ENCODE results near the gene SOS1. TPM values are rescaled to one million over a fixed set of nuclear protein-coding genes. Genes with fewer than 3 reads are reported as not detected.

Gene SOS1
- total RNA-seq, 1 donor from 2014 or later, result 39.0 TPM

DNA sequence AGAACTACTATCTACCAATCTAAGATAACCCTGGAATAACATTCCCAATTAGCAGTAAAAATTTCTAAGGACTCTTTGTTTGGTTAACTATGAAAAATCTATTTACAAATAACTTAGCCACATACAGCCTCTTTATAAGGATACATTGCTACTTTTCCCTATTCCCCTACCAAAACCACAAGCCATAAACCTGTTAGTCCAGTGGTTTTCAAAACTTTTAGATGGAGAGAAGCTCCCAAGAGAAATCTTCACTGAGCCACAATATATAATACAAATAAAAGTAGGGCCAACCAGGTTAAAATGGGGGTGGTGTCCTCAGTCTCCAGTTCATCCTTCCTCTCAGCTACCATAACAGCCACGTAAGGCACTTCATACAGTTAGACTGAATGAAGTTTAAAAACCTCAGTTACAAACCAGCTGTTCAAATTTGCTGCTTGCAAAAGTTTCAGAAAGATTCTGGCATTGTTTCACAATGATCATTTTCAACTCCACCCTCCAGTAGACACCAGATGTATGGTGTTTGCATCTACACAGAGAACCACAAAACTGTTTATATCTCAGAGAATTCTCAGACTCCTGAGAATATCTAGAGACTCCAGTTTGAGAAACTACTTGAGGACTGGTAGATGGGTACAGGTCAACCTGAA lies 26.0 kb downstream of the SOS1 start:
- Mint-ChIP-seq H3K36me3 (ENCODE audit: unreplicated experiment) (no peaks in the 10 kb centered on the region), H3K27ac (ENCODE audit: unreplicated experiment) (no peak overlapping the region), H3K9me3 (ENCODE audit: unreplicated experiment) (no peaks in the 10 kb centered on the region), H3K4me1 (ENCODE audit: low read depth, unreplicated experiment) (no peaks in the 10 kb centered on the region), H3K27me3 (ENCODE audit: unreplicated experiment) (no peaks in the 10 kb centered on the region), H3K4me3 (ENCODE audit: unreplicated experiment) (no peak overlapping the region)
- no peak for TF ChIP-seq CTCF (IDR thresholded peaks at IDR 0.05; ENCODE audit: partially characterized antibody, unreplicated experiment)
- DNase-seq, result no peak

DNA sequence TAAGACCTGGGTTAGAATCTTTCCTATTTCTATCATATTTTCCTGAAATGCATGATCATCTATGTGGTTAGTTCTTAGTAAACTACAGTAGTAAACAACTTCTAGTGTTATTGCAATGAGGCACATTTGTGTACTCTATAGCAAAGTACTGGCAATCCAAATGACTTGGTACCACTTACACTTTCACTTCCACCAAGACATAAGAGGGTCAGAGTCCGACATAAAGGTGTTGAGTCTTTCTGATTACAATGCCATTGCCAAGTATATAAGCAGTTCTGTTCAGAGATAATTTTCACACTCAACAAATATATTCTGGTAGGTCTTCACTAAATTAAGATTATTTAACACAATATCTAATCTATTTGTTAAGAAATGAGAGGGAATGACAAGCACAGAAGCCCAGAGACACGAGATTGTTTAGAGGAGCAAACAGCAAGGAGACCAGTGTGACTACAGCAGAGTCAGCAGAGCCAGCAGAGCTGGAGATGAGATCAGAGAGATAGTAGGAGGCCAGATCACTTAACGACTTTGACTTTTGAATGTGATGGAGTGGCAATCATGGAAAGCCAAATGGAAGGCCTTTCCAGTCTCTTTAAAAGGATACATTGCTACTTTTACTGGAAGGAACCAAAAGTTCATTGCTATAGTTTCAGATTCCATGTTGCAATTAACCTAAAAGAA lies 27.5 kb downstream of the SOS1 start:
- Mint-ChIP-seq H3K27ac (ENCODE audit: unreplicated experiment) (no peak overlapping the region), H3K9me3 (ENCODE audit: unreplicated experiment) (no peaks in the 10 kb centered on the region), H3K4me1 (ENCODE audit: low read depth, unreplicated experiment) (no peaks in the 10 kb centered on the region), H3K4me3 (ENCODE audit: unreplicated experiment) (no peak overlapping the region), H3K27me3 (ENCODE audit: unreplicated experiment) (no peaks in the 10 kb centered on the region), H3K36me3 (ENCODE audit: unreplicated experiment) (no peaks in the 10 kb centered on the region)
- no peak for DNase-seq
- TF ChIP-seq CTCF (IDR thresholded peaks at IDR 0.05; ENCODE audit: partially characterized antibody, unreplicated experiment), result no peak

DNA sequence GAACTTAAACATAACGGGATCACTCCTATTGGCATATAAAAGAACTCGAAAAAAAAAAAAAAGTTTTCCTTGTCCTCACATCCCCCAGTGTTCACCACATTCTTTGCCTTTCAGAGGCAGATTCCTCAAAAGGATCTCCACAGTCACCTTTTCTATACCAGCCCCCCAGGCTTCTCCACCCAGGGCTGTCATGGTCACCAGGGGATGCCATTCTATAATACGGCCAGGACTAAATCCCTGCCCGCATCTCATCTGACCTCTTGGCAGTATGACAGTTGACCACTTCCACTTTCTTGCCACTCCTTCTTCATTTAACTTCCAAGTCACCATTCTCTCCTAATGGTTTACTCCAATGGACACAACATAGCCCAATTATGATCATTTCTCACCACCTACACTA lies 29.3 kb downstream of the SOS1 start:
- Mint-ChIP-seq H3K9me3 (ENCODE audit: unreplicated experiment) (no peaks in the 10 kb centered on the region), H3K4me3 (ENCODE audit: unreplicated experiment) (no peak overlapping the region), H3K36me3 (ENCODE audit: unreplicated experiment) (no peaks in the 10 kb centered on the region), H3K27ac (ENCODE audit: unreplicated experiment) (no peak overlapping the region), H3K4me1 (ENCODE audit: low read depth, unreplicated experiment) (no peaks in the 10 kb centered on the region), H3K27me3 (ENCODE audit: unreplicated experiment) (no peaks in the 10 kb centered on the region)
- DNase-seq, result no peak
- no peak for TF ChIP-seq CTCF (IDR thresholded peaks at IDR 0.05; ENCODE audit: partially characterized antibody, unreplicated experiment)

DNA sequence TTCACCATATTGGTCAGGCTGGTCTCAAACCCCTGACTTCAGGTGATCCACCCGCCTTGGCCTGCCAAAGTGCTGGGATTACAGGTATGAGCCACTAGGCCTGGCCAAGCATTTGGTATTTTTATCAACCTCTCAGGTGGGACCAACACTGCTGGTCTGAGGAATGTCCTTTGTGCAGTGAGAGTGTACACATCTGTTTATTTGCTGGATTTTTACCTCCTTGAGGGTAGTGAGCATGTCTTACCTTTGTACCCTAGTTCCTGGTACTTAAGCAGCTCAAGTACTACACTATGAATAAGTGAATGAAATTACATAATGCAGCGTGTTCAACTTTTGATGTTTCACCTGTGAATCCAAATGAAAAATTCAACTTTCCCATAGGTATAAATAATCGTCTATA lies 29.8 kb downstream of the SOS1 start:
- H3K4me3 Mint-ChIP-seq (ENCODE audit: unreplicated experiment), result no peak overlapping the region
- TF ChIP-seq CTCF (IDR thresholded peaks at IDR 0.05; ENCODE audit: partially characterized antibody, unreplicated experiment), result no peak
- no peaks in the 10 kb centered on the region for H3K9me3 Mint-ChIP-seq (ENCODE audit: unreplicated experiment)
- H3K27ac Mint-ChIP-seq (ENCODE audit: unreplicated experiment), result no peak overlapping the region
- H3K36me3 Mint-ChIP-seq (ENCODE audit: unreplicated experiment), result no peaks in the 10 kb centered on the region
- no peaks in the 10 kb centered on the region for H3K27me3 Mint-ChIP-seq (ENCODE audit: unreplicated experiment)
- no peaks in the 10 kb centered on the region for H3K4me1 Mint-ChIP-seq (ENCODE audit: low read depth, unreplicated experiment)
- DNase-seq, result no peak

- Mint-ChIP-seq H3K4me3 (ENCODE audit: unreplicated experiment) (no peak overlapping the region), H3K9me3 (ENCODE audit: unreplicated experiment) (peaks cover 1% of the 10 kb centered on the region), H3K27ac (ENCODE audit: unreplicated experiment) (no peak overlapping the region), H3K4me1 (ENCODE audit: low read depth, unreplicated experiment) (no peaks in the 10 kb centered on the region), H3K27me3 (ENCODE audit: unreplicated experiment) (no peaks in the 10 kb centered on the region), H3K36me3 (ENCODE audit: unreplicated experiment) (no peaks in the 10 kb centered on the region)
- DNase-seq, result no peak
- TF ChIP-seq CTCF (IDR thresholded peaks at IDR 0.05; ENCODE audit: partially characterized antibody, unreplicated experiment), result no peak
Observed at GRCh38 chr2:39080152-39080551, 40.7 kb downstream of the SOS1 start.

All from glutamatergic neuron (in vitro differentiated cells).